ENCODE data around the gene DPH3. TPM values are rescaled to one million over a fixed set of nuclear protein-coding genes. Genes with fewer than 3 reads are reported as not detected.

The DPH3 gene
- total RNA-seq, 2 donors from 2014 or later, result 19.6 to 22.7 TPM

- DNase-seq (no peak), ATAC-seq (no peak)
- intact Hi-C loops (cut with DNase I, micrococcal nuclease), result loop anchor here (5.0 to 10.0 kb wide), 2 partner anchors 197 to 429 kb away; no protein-coding TSS in a partner anchor
Observed at GRCh38 chr3:16243706-16244490, 20.8 kb downstream of the DPH3 start.

- intact Hi-C loops (cut with DNase I, micrococcal nuclease), result loop anchor here (5.0 to 10.0 kb wide), 2 partner anchors 195 to 427 kb away; no protein-coding TSS in a partner anchor
- no peak for ATAC-seq
Observed at GRCh38 chr3:16242177-16242576, 22.6 kb downstream of the DPH3 start.

GRCh38 chr3:16241225-16241624 is 23.5 kb downstream of the DPH3 start:
- DNase-seq (no peak), ATAC-seq (no peak)
- intact Hi-C loops (cut with DNase I, micrococcal nuclease), result loop anchor here (5.0 to 10.0 kb wide), 2 partner anchors 194 to 426 kb away; no protein-coding TSS in a partner anchor

More at GRCh38 chr3:16242177-16242576, 22.6 kb downstream of the DPH3 start:
- DNase-seq, result no peak

GRCh38 chr3:16240229-16241023 is 24.3 kb downstream of the DPH3 start:
- DNase-seq, result no peak
- ATAC-seq, result no peak
- intact Hi-C loops (cut with DNase I, micrococcal nuclease), result loop anchor here (5.0 to 10.0 kb wide), 2 partner anchors 193 to 426 kb away; no protein-coding TSS in a partner anchor

GRCh38 chr3:16239780-16240179 is 25.0 kb downstream of the DPH3 start:
- intact Hi-C loops (cut with DNase I, micrococcal nuclease), result loop anchor here (5.0 to 10.0 kb wide), 2 partner anchors 192 to 425 kb away; no protein-coding TSS in a partner anchor
- DNase-seq (no peak), ATAC-seq (no peak)

GRCh38 chr3:16239086-16239770 is 25.5 kb downstream of the DPH3 start:
- no peak for DNase-seq
- no peak for ATAC-seq
- intact Hi-C loops (cut with DNase I, micrococcal nuclease), result no loop called here

GRCh38 chr3:16236856-16237393 is 27.8 kb downstream of the DPH3 start:
- no peak for DNase-seq
- no peak for ATAC-seq
- intact Hi-C loops (cut with DNase I, micrococcal nuclease), result no loop called here

GRCh38 chr3:16236030-16236639 is 28.6 kb downstream of the DPH3 start:
- ATAC-seq (no peak), DNase-seq (no peak)
- intact Hi-C loops (cut with DNase I, micrococcal nuclease), result no loop called here

- intact Hi-C loops (cut with DNase I, micrococcal nuclease), result no loop called here
- ATAC-seq, result no peak
Observed at GRCh38 chr3:16234281-16234680, 30.5 kb downstream of the DPH3 start.

GRCh38 chr3:16233806-16234205 is 30.9 kb downstream of the DPH3 start:
- DNase-seq (no peak), ATAC-seq (no peak)
- intact Hi-C loops (cut with DNase I, micrococcal nuclease), result no loop called here

More at GRCh38 chr3:16234281-16234680, 30.5 kb downstream of the DPH3 start:
- no peak for DNase-seq

GRCh38 chr3:16231983-16232382 is 32.8 kb downstream of the DPH3 start:
- DNase-seq (no peak), ATAC-seq (no peak)
- intact Hi-C loops (cut with DNase I, micrococcal nuclease), result no loop called here

- ATAC-seq (no peak), DNase-seq (no peak)
- intact Hi-C loops (cut with DNase I, micrococcal nuclease), result no loop called here
Observed at GRCh38 chr3:16229681-16230080, 35.1 kb downstream of the DPH3 start.

GRCh38 chr3:16227566-16227965 is 37.2 kb downstream of the DPH3 start:
- ATAC-seq (no peak), DNase-seq (no peak)
- intact Hi-C loops (cut with DNase I, micrococcal nuclease), result no loop called here

- DNase-seq (no peak), ATAC-seq (no peak)
- intact Hi-C loops (cut with DNase I, micrococcal nuclease), result no loop called here
Observed at GRCh38 chr3:16224325-16224724, 40.4 kb downstream of the DPH3 start.

- intact Hi-C loops (cut with DNase I, micrococcal nuclease), result no loop called here
- ATAC-seq, result no peak
Observed at GRCh38 chr3:16222547-16222946, 42.2 kb downstream of the DPH3 start.

GRCh38 chr3:16221990-16222389 is 42.8 kb downstream of the DPH3 start:
- DNase-seq (no peak), ATAC-seq (no peak)
- intact Hi-C loops (cut with DNase I, micrococcal nuclease), result no loop called here

More at GRCh38 chr3:16222547-16222946, 42.2 kb downstream of the DPH3 start:
- no peak for DNase-seq

- DNase-seq (no peak), ATAC-seq (no peak)
- intact Hi-C loops (cut with DNase I, micrococcal nuclease), result no loop called here
Observed at GRCh38 chr3:16219777-16220176, 45.0 kb downstream of the DPH3 start.

GRCh38 chr3:16216373-16216935 is 48.3 kb downstream of the DPH3 start:
- ATAC-seq (no peak), DNase-seq (no peak)
- intact Hi-C loops (cut with DNase I, micrococcal nuclease), result no loop called here
